CD4-positive, CD25-positive, alpha-beta regulatory T cell (primary cell): ENCODE measurements around the gene TBC1D10B. TPM values are rescaled to one million over a fixed set of nuclear protein-coding genes. Genes with fewer than 3 reads are reported as not detected.
A peak's percentile ranks its signal among the peaks of the same experiment; 100 is the strongest.
"Not testable (repeated sequence)": the region's sequence is repeated elsewhere in the genome, so short reads cannot be mapped to it uniquely, and the experiment has no call there.

Experiments
- ATAC-seq, 2 donors: fragments of 150-1000 bp; cut with Tn5 transposase; one replicate each; pipeline ENCODE4 v1.10.0; 2021; ENCODE audit warnings: low read depth in 2 of 2, moderate number of reproducible peaks in 2 of 2, moderate library complexity in 1 of 2
- DNase-seq, 3 donors: peaks; one replicate each; pipeline versions ENCODE4 v3.0.0 to v3.0.0-alpha.2; 2012 to 2022; ENCODE audit warnings: mixed read lengths in 1 of 3
- H3K27ac ChIP-seq: one replicate; pipeline ENCODE4 v1.7.0; 2013; ENCODE audit warnings: mild to moderate bottlenecking, low read length; ENCODE audit not compliant: insufficient read depth, poor library complexity, severe bottlenecking
- H3K27me3 ChIP-seq: one replicate; pipeline ENCODE4 v1.7.0; 2013; ENCODE audit warnings: low read length; ENCODE audit not compliant: control insufficient read depth, insufficient read depth
- H3K36me3 ChIP-seq: one replicate; pipeline ENCODE4 v1.7.0; 2013; ENCODE audit warnings: mild to moderate bottlenecking, low read length, moderate library complexity; ENCODE audit not compliant: control insufficient read depth, insufficient read depth
- H3K4me1 ChIP-seq: 2 replicates; pipeline ENCODE4 v1.7.0; 2013; ENCODE audit warnings: mild to moderate bottlenecking, low read length; ENCODE audit not compliant: insufficient read depth, control insufficient read depth, poor library complexity, severe bottlenecking
- H3K4me3 ChIP-seq: one replicate; pipeline ENCODE4 v1.7.0; 2013; ENCODE audit warnings: low read depth, mild to moderate bottlenecking, low read length, moderate library complexity
- H3K9me3 ChIP-seq, 2 experiments: 1 replicate in 1 of 2; 2 replicates in 1 of 2; pipeline ENCODE4 v1.7.0; 2013; ENCODE audit warnings: low read length in 2 of 2, mild to moderate bottlenecking in 1 of 2, moderate library complexity in 1 of 2; ENCODE audit not compliant: control insufficient read depth in 2 of 2
- H3K27ac Mint-ChIP-seq, 3 donors: one replicate each; pipeline ENCODE4 v1.8.0; 2020 to 2022; ENCODE audit warnings: mild to moderate bottlenecking in 3 of 3, mixed read lengths in 3 of 3, moderate library complexity in 2 of 3
- H3K27me3 Mint-ChIP-seq: one replicate; pipeline ENCODE4 v1.8.0; 2022; ENCODE audit warnings: mild to moderate bottlenecking, mixed read lengths
- H3K36me3 Mint-ChIP-seq: one replicate; pipeline ENCODE4 v1.8.0; 2020; ENCODE audit warnings: mixed read lengths
- H3K4me1 Mint-ChIP-seq, 4 donors: one replicate each; pipeline ENCODE4 v1.8.0; 2020 to 2022; ENCODE audit warnings: mixed read lengths in 4 of 4, mild to moderate bottlenecking in 1 of 4
- H3K4me3 Mint-ChIP-seq, 4 donors: one replicate each; pipeline ENCODE4 v1.8.0; 2020 to 2022; ENCODE audit warnings: mild to moderate bottlenecking in 4 of 4, mixed read lengths in 4 of 4, moderate library complexity in 3 of 4
- H3K9me3 Mint-ChIP-seq, 7 donors: one replicate each; pipeline ENCODE4 v1.8.0; 2020 to 2022; ENCODE audit warnings: mixed read lengths in 7 of 7, mild to moderate bottlenecking in 3 of 7, moderate library complexity in 2 of 7
- polyA plus RNA-seq, 4 donors: library from polyadenylated mRNA; unstranded; fragments of 300-500 nt; fragmentation: Illumina TruSeq; gene quantifications; one replicate each; pipeline ENCODE4 v1.2.3, GENCODE V29; 2021
- total RNA-seq: library from RNA; stranded (reverse); gene quantifications from one replicate; pipeline ENCODE4 v1.2.3, GENCODE V29; 2022

The TBC1D10B gene
- total and polyA plus RNA-seq, 5 donors from 2014 or later = 7.1 to 32.2 (median 8.3) TPM

DNA sequence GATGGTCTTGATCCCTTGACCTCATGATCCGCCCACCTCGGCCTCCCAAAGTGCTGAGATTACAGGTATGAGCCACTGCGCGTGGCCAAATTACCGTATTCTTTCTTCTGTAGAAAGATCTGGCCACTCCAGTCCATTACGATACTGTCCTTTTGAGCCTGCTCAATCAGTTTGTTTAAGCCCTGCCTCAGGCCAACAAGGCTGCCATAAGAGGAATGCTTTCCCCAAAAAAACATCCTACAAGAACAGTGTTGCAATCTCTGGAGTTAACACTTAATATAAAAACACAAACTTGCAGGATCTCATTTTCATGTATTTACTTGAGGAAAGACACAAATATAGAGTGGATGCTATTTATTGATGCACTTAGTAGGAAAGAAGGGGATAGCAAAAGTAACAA, 46.1 kb downstream of the TBC1D10B start:
- not testable (repeated sequence) for H3K27me3 ChIP-seq, H3K27ac ChIP-seq, H3K4me3 ChIP-seq, H3K36me3 Mint-ChIP-seq, H3K4me1 ChIP-seq, H3K9me3 Mint-ChIP-seq, DNase-seq, H3K27me3 Mint-ChIP-seq, H3K9me3 ChIP-seq, H3K36me3 ChIP-seq, ATAC-seq
- Mint-ChIP-seq H3K4me1 (peaks cover 11 to 37% (median 19%) of the 10 kb centered on the region in 4 donors), H3K27ac (peak overlapping the region; percentile 14 to 74 (median 39)), H3K4me3 (peak overlapping the region in 3 of 4 donors; percentile 13 to 35 (median 15))

DNA sequence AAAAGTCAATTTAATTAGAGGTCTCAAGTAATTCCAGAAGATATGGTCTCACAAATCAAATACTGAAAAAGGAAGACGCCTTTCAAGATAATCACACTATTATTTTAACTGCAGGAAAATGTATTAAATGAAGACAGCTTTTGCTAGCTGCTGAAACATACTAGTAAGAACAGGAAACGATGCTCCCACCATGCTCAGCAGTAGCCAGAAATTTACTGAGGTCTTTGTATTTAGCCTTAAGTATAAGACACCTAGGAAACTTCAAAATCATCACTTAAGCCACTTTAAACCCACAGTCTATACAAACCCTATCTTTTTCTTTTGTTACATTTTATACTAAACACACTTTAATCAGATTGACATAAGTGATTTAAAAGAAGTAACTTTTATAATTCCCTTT, 51.6 kb downstream of the TBC1D10B start:
- H3K36me3 Mint-ChIP-seq = not testable (repeated sequence)

DNA sequence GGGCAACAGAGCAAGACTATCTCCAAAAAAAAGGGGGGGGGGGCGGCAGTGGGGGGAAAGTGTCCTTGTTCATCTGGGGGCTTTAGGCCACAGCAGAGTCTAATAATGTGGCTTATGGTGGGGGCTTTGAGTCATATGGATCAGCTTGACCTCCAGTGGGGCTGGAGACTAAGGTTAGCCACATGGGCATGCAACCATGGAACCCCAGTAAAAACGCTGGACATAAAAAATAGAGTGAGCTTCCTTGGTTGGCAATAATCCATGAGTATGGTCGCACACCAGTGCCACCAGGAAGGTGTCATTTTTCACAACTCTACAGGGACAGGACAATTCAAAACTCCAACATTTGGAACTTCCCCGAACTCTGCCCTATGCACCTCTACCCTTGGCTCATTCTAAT, 59.4 kb downstream of the TBC1D10B start:
- DNase-seq, H3K27me3 Mint-ChIP-seq, H3K4me3 Mint-ChIP-seq, H3K27me3 ChIP-seq, H3K9me3 ChIP-seq, H3K4me1 ChIP-seq, H3K4me3 ChIP-seq, ATAC-seq, H3K9me3 Mint-ChIP-seq, H3K27ac ChIP-seq, H3K36me3 ChIP-seq, H3K36me3 Mint-ChIP-seq, H3K27ac Mint-ChIP-seq: not testable (repeated sequence)
- peaks cover 5 to 37% (median 21%) of the 10 kb centered on the region in 4 donors for H3K4me1 Mint-ChIP-seq

More for the DNA sequence above, 51.6 kb downstream of the TBC1D10B start:
- not testable (repeated sequence) for DNase-seq, H3K9me3 ChIP-seq, H3K4me1 ChIP-seq, H3K4me3 ChIP-seq, H3K27me3 Mint-ChIP-seq, H3K4me3 Mint-ChIP-seq, H3K9me3 Mint-ChIP-seq, H3K36me3 ChIP-seq, ATAC-seq, H3K27ac ChIP-seq, H3K27ac Mint-ChIP-seq, H3K27me3 ChIP-seq
- peaks cover 5 to 34% (median 13%) of the 10 kb centered on the region in 4 donors for H3K4me1 Mint-ChIP-seq

DNA sequence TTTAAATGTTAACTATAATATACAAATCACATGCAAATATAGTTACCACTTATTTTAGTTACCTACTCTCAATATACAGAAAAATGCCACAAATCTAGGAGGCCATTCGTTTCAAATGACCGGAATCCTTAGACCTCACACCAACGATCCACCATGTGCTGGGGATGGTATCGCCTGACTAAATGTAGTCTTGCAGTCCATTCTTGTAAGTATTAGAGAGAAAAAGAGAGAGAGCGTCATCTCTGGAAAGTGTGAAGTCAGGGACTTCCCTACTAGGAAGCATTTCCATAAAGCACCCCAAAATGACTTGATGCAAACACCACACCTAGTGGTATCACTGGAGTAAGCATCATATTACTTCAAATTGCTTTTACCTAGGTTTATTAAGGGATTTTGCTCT, 61.0 kb downstream of the TBC1D10B start:
- not testable (repeated sequence) for H3K4me3 ChIP-seq, H3K36me3 Mint-ChIP-seq, H3K9me3 Mint-ChIP-seq, H3K36me3 ChIP-seq, ATAC-seq, H3K4me1 ChIP-seq, H3K27me3 Mint-ChIP-seq, H3K27ac ChIP-seq, H3K9me3 ChIP-seq, DNase-seq, H3K27me3 ChIP-seq, H3K4me3 Mint-ChIP-seq
- Mint-ChIP-seq H3K4me1 (peaks cover 5 to 30% (median 17%) of the 10 kb centered on the region in 4 donors), H3K27ac (peak overlapping the region in 2 of 3 donors; percentile 38 to 72)

Other genes starting within 250 kb of the TBC1D10B start
- 71.4 TPM for gene MAPK3, start 247.3 kb downstream of the TBC1D10B start, total RNA-seq
- gene MAPK3, start 247.3 kb downstream of the TBC1D10B start, polyA plus RNA-seq = 10 to 100 TPM in 1 of 4 donors, 1 to 10 TPM in 3; 7.3 to 12.6 (median 9.1) TPM
- 850 TPM for gene CORO1A, start 186.9 kb downstream of the TBC1D10B start, total RNA-seq
- gene CORO1A, start 186.9 kb downstream of the TBC1D10B start, polyA plus RNA-seq = 1,000 to 10,000 TPM; 1,269 to 1,770 (median 1,540) TPM
- 58.2 TPM for gene BOLA2B, start 176.8 kb downstream of the TBC1D10B start, total RNA-seq
- 100 to 1,000 TPM; 163 to 225 (median 191) TPM for gene BOLA2B, start 176.8 kb downstream of the TBC1D10B start, polyA plus RNA-seq
- 50.3 TPM for gene SLX1A, start 176.6 kb downstream of the TBC1D10B start, total RNA-seq
- gene SLX1A, start 176.6 kb downstream of the TBC1D10B start, polyA plus RNA-seq = 100 to 1,000 TPM in 3 of 4 donors, 10 to 100 TPM in 1; 56.8 to 136 (median 102) TPM
- gene SULT1A3, start 171.2 kb downstream of the TBC1D10B start, total RNA-seq = 19.3 TPM
- gene SULT1A3, start 171.2 kb downstream of the TBC1D10B start, polyA plus RNA-seq = 1 to 10 TPM in 1 of 4 donors, under 1 TPM in 2, not detected in 1; 0.71 to 1.5 (median 0.91) TPM
- 30.5 TPM for gene NPIPB13, start 122.0 kb downstream of the TBC1D10B start, total RNA-seq
- 1 to 10 TPM in 1 of 4 donors, under 1 TPM in 3; 0.68 to 1.0 (median 0.86) TPM for gene NPIPB13, start 122.0 kb downstream of the TBC1D10B start, polyA plus RNA-seq
- gene CD2BP2, start 15.2 kb downstream of the TBC1D10B start, total RNA-seq = 46.7 TPM
- 10 to 100 TPM; 33.5 to 42.1 (median 37.2) TPM for gene CD2BP2, start 15.2 kb downstream of the TBC1D10B start, polyA plus RNA-seq
- 4.1 TPM for gene MYL11, start 4.3 kb upstream of the TBC1D10B start, total RNA-seq
- gene MYL11, start 4.3 kb upstream of the TBC1D10B start, polyA plus RNA-seq = 1 to 10 TPM in 1 of 4 donors, not detected in 3; 1.7 TPM
- 198 TPM for gene SEPTIN1, start 12.1 kb upstream of the TBC1D10B start, total RNA-seq
- gene SEPTIN1, start 12.1 kb upstream of the TBC1D10B start, polyA plus RNA-seq = 100 to 1,000 TPM; 157 to 205 (median 170) TPM
- gene ZNF48, start 24.9 kb upstream of the TBC1D10B start, total RNA-seq = 6.0 TPM
- 1 to 10 TPM; 4.5 to 8.0 (median 6.7) TPM for gene ZNF48, start 24.9 kb upstream of the TBC1D10B start, polyA plus RNA-seq
- 2.3 TPM for gene ZNF771, start 37.1 kb upstream of the TBC1D10B start, total RNA-seq
- gene ZNF771, start 37.1 kb upstream of the TBC1D10B start, polyA plus RNA-seq = 1 to 10 TPM; 1.7 to 3.8 (median 3.3) TPM
- gene DCTPP1, start 59.5 kb upstream of the TBC1D10B start, total RNA-seq = 20.1 TPM
- 100 to 1,000 TPM in 3 of 4 donors, 10 to 100 TPM in 1; 93.5 to 110 (median 103) TPM for gene DCTPP1, start 59.5 kb upstream of the TBC1D10B start, polyA plus RNA-seq
- gene SEPHS2, start 75.4 kb upstream of the TBC1D10B start, total RNA-seq = 26.0 TPM
- 10 to 100 TPM; 76.4 to 89.8 (median 81.5) TPM for gene SEPHS2, start 75.4 kb upstream of the TBC1D10B start, polyA plus RNA-seq
- gene ITGAL, start 102.2 kb upstream of the TBC1D10B start, total RNA-seq = 393 TPM
- 100 to 1,000 TPM; 106 to 155 (median 116) TPM for gene ITGAL, start 102.2 kb upstream of the TBC1D10B start, polyA plus RNA-seq
- 4.0 TPM for gene ZNF768, start 156.1 kb upstream of the TBC1D10B start, total RNA-seq
- 1 to 10 TPM in 1 of 4 donors, under 1 TPM in 3; 0.40 to 1.2 (median 0.66) TPM for gene ZNF768, start 156.1 kb upstream of the TBC1D10B start, polyA plus RNA-seq
- gene ZNF747, start 164.4 kb upstream of the TBC1D10B start, total RNA-seq = 5.0 TPM
- gene ZNF747, start 164.4 kb upstream of the TBC1D10B start, polyA plus RNA-seq = 1 to 10 TPM; 6.4 to 9.4 (median 8.6) TPM
- gene ZNF764, start 187.9 kb upstream of the TBC1D10B start, total RNA-seq = 15.6 TPM
- gene ZNF764, start 187.9 kb upstream of the TBC1D10B start, polyA plus RNA-seq = 1 to 10 TPM; 4.8 to 6.5 (median 5.7) TPM
- 12.1 TPM for gene ZNF688, start 201.2 kb upstream of the TBC1D10B start, total RNA-seq
- 10 to 100 TPM; 34.5 to 59.1 (median 50.5) TPM for gene ZNF688, start 201.2 kb upstream of the TBC1D10B start, polyA plus RNA-seq
- gene ZNF785, start 215.2 kb upstream of the TBC1D10B start, total RNA-seq = 9.3 TPM
- gene ZNF785, start 215.2 kb upstream of the TBC1D10B start, polyA plus RNA-seq = 1 to 10 TPM; 1.4 to 3.5 (median 2.5) TPM
- 14.0 TPM for gene ZNF689, start 239.9 kb upstream of the TBC1D10B start, total RNA-seq
- 10 to 100 TPM in 2 of 4 donors, 1 to 10 TPM in 2; 8.1 to 16.0 (median 12.2) TPM for gene ZNF689, start 239.9 kb upstream of the TBC1D10B start, polyA plus RNA-seq